PC-9 (cell line): ENCODE data around the gene TGFBR1. TPM values are rescaled to one million over a fixed set of nuclear protein-coding genes. Genes with fewer than 3 reads are reported as not detected.

Source experiments
- BruUV-seq: library from RNA; stranded (reverse); fragments of 400-500 nt; replicated peaks from 2 replicates; lab custom pipeline; 2021; lab: Mats Ljungman, UMichigan
- CTCF ChIA-PET: fragments of 300-600 bp; sonication (Branson Sonifier 250); formaldehyde crosslinking; loops from one replicate; lab custom pipeline; 2022; ENCODE audit warnings: antibody characterized with exemption; lab: Charles Lee
- POLR2A ChIA-PET: fragments of 300-600 bp; sonication (Branson Sonifier 250); formaldehyde crosslinking; loops from one replicate; lab custom pipeline; 2022; ENCODE audit warnings: antibody characterized with exemption; ENCODE audit not compliant: unreplicated experiment; lab: Charles Lee
- DNase-seq, 2 experiments: peaks; one replicate each; pipeline versions ENCODE4 v3.0.0 to v3.0.0-alpha.2; 2015 to 2022; ENCODE audit warnings: mixed read lengths in 1 of 2
- H2AFZ ChIP-seq: fragments of 200-600 bp; sonication (generic); 2 replicates; pipeline ENCODE4 v1.8.1; 2017; ENCODE audit warnings: antibody characterized with exemption
- H3F3A ChIP-seq: fragments of 200-600 bp; sonication (generic); 2 replicates; pipeline ENCODE4 v1.8.1; 2017; ENCODE audit warnings: antibody characterized with exemption, mild to moderate bottlenecking, low read depth; ENCODE audit not compliant: insufficient read depth
- H3K27ac ChIP-seq: fragments of 200-600 bp; sonication (generic); 2 replicates; pipeline ENCODE4 v1.6.1; 2016; ENCODE audit warnings: mixed run types
- H3K27me3 ChIP-seq: fragments of 200-600 bp; sonication (generic); 2 replicates; pipeline ENCODE4 v1.6.1; 2016; ENCODE audit warnings: low read depth, mixed run types; ENCODE audit not compliant: insufficient read depth
- H3K36me3 ChIP-seq: fragments of 200-600 bp; sonication (generic); 2 replicates; pipeline ENCODE4 v1.6.1; 2016; ENCODE audit warnings: low read depth, mixed run types
- H3K4me1 ChIP-seq: fragments of 200-600 bp; sonication (generic); replicated peaks from 2 replicates; pipeline ENCODE4 v1.6.1; 2016; ENCODE audit warnings: mixed run types; ENCODE audit not compliant: insufficient read depth
- H3K4me2 ChIP-seq: fragments of 200-600 bp; sonication (generic); 2 replicates; pipeline ENCODE4 v1.6.1; 2017; ENCODE audit warnings: mixed run types
- H3K4me3 ChIP-seq: fragments of 200-600 bp; sonication (generic); 2 replicates; pipeline ENCODE4 v1.6.1; 2016; ENCODE audit warnings: mixed run types
- H3K79me2 ChIP-seq: fragments of 200-600 bp; sonication (generic); 2 replicates; pipeline ENCODE4 v1.6.1; 2017; ENCODE audit warnings: low read depth, mixed run types
- H3K9me2 ChIP-seq: fragments of 200-600 bp; sonication (generic); 2 replicates; pipeline ENCODE4 v1.8.1; 2017; ENCODE audit warnings: mild to moderate bottlenecking; ENCODE audit not compliant: insufficient read depth
- H3K9me3 ChIP-seq: fragments of 200-600 bp; sonication (generic); 2 replicates; pipeline ENCODE4 v1.8.1; 2016; ENCODE audit warnings: low read depth; ENCODE audit not compliant: insufficient read depth
- H4K20me1 ChIP-seq: fragments of 200-600 bp; sonication (generic); 2 replicates; pipeline ENCODE4 v1.8.1; 2017; ENCODE audit not compliant: insufficient read depth
- EZH2 ChIP-seq: fragments of 200-600 bp; sonication (generic); IDR thresholded peaks from 2 replicates; pipeline ENCODE4 v1.8.0; 2017; ENCODE audit warnings: antibody characterized with exemption, low read depth
- intact Hi-C: fragments of 100-400 bp; cut with micrococcal nuclease; formaldehyde crosslinking; loops from one replicate; pipeline ENCODE4 v1.10.0; 2022; ENCODE audit not compliant: unreplicated experiment
- total RNA-seq: library from RNA; stranded (reverse); gene quantifications from 2 replicates; pipeline ENCODE4 v1.2.3, GENCODE V29; 2021
- TF ChIP-seq, protein P1 (sequence below): fragments of 200-600 bp; sonication (generic); conservative IDR thresholded peaks from 2 replicates; pipeline ENCODE4 v1.6.1; 2017; ENCODE audit warnings: mixed run types, antibody characterized with exemption, mild to moderate bottlenecking, moderate library complexity

TGFBR1 gene
- total RNA-seq, 1 experiment from 2014 or later, result 18.3 TPM

DNA sequence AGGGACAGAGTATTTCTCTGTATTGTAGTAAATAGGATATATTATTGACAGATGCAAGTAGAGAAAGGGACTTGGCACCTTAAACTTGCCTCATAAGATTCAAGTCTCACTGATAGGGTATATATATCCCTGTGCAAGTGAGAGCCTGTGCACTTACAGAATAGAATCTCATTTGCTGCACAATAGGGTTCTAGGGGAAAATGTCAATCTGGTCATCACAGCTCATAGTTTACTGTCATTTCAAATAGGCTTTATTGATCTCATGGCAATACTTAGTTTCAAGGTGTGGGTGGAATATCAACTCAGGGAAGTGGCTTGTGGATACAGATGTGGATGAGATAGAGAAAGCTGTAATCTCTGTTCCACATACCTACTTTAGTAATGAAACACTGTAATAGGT lies 42.3 kb downstream of the TGFBR1 start:
- DNase-seq, result no peak
- no peaks in the 10 kb centered on the region for H3K4me1 ChIP-seq
- ChIA-PET POLR2A (interaction anchor here (0.6 kb wide), 2 partner anchors 62 to 504 kb away, joined by 4 to 9 read pairs; no protein-coding TSS in a partner anchor), CTCF (interaction anchor here (0.7 kb wide), 1 partner anchor 226 kb away, joined by 3 read pairs; no protein-coding TSS in a partner anchor)
- no peak overlapping the region for H3K4me3 ChIP-seq
- no peak for TF ChIP-seq EZH2
- TF ChIP-seq, protein P1, sequence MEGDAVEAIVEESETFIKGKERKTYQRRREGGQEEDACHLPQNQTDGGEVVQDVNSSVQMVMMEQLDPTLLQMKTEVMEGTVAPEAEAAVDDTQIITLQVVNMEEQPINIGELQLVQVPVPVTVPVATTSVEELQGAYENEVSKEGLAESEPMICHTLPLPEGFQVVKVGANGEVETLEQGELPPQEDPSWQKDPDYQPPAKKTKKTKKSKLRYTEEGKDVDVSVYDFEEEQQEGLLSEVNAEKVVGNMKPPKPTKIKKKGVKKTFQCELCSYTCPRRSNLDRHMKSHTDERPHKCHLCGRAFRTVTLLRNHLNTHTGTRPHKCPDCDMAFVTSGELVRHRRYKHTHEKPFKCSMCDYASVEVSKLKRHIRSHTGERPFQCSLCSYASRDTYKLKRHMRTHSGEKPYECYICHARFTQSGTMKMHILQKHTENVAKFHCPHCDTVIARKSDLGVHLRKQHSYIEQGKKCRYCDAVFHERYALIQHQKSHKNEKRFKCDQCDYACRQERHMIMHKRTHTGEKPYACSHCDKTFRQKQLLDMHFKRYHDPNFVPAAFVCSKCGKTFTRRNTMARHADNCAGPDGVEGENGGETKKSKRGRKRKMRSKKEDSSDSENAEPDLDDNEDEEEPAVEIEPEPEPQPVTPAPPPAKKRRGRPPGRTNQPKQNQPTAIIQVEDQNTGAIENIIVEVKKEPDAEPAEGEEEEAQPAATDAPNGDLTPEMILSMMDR, result no peak
- no TSS peak for BruUV-seq
- no peaks in the 10 kb centered on the region for H4K20me1 ChIP-seq
- H3K27me3 ChIP-seq, result no peaks in the 10 kb centered on the region
- no peaks in the 10 kb centered on the region for H3K9me3 ChIP-seq
- intact Hi-C loops, result no loop called here
- H3F3A ChIP-seq, result no peaks in the 10 kb centered on the region
- H3K4me2 ChIP-seq, result no peak overlapping the region
- H3K79me2 ChIP-seq, result no peaks in the 10 kb centered on the region
- no peaks in the 10 kb centered on the region for H3K9me2 ChIP-seq
- H3K27ac ChIP-seq, result no peak overlapping the region
- no peak overlapping the region for H2AFZ ChIP-seq
- peaks cover 28% of the 10 kb centered on the region; the same call in 1 of the 2 replicates for H3K36me3 ChIP-seq

DNA sequence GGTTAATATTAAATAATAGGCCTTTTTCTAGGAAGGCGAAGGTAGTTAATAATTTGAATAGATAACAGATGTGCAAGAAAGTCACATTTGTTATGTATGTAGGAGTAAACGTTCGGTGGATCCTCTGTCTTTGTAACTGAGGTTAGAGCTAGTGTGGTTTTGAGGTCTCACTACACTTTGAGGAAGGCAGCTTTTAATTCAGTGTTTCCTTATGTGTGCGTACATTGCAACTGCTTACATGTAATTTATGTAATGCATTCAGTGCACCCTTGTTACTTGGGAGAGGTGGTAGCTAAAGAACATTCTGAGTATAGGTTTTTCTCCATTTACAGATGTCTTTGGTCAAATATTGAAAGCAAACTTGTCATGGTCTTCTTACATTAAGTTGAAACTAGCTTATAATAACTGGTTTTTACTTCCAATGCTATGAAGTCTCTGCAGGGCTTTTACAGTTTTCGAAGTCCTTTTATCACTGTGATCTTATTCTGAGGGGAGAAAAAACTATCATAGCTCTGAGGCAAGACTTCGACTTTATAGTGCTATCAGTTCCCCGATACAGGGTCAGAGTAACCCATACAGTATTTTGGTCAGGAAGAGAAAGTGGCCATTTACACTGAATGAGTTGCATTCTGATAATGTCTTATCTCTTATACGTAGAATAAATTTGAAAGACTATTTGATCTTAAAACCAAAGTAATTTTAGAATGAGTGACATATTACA lies 45.7 kb downstream of the TGFBR1 start:
- POLR2A ChIA-PET, result no interaction called here
- H3K4me2 ChIP-seq, result no peak overlapping the region
- no peak overlapping the region for H3K27ac ChIP-seq
- no TSS peak for BruUV-seq
- no peaks in the 10 kb centered on the region for H3K27me3 ChIP-seq
- H4K20me1 ChIP-seq, result no peaks in the 10 kb centered on the region
- no peaks in the 10 kb centered on the region for H3K9me2 ChIP-seq
- no peak for TF ChIP-seq EZH2
- TF ChIP-seq, protein P1, result no peak
- H3K9me3 ChIP-seq, result no peaks in the 10 kb centered on the region
- H3K4me3 ChIP-seq, result no peak overlapping the region
- H3K36me3 ChIP-seq, result 0 out of 2 replicates have a peak, but pooled peaks cover 17% of the 10 kb centered on the region
- CTCF ChIA-PET, result no interaction called here
- no peaks in the 10 kb centered on the region for H3K79me2 ChIP-seq
- H2AFZ ChIP-seq, result no peak overlapping the region
- intact Hi-C loops, result no loop called here
- no peaks in the 10 kb centered on the region for H3F3A ChIP-seq
- DNase-seq, result no peak
- H3K4me1 ChIP-seq, result no peaks in the 10 kb centered on the region

DNA sequence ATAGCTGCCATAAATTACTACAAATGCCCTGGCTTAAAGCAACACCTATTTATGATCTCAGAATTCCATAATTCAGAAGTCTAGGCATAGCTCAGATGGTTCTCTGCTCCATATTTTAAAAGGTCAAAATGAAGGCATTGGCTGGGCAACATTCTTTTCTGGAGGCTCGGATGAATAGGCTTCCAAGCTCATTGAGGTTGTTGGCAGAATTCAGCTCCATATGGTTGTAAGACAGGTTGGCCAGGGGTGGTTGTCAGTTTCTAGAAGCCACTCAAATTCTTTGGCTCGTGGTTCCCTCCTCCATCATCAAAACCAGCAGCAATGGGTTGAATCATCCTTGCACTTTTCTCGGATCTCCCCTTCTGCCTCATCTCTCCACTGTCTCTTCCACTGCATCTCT lies 49.4 kb downstream of the TGFBR1 start:
- H3F3A ChIP-seq, result no peaks in the 10 kb centered on the region
- H3K27ac ChIP-seq, result no peak overlapping the region
- H3K9me3 ChIP-seq, result no peaks in the 10 kb centered on the region
- ChIA-PET POLR2A (no interaction called here), CTCF (no interaction called here)
- no peaks in the 10 kb centered on the region for H3K27me3 ChIP-seq
- H3K4me2 ChIP-seq, result no peak overlapping the region
- no peak overlapping the region for H3K4me3 ChIP-seq
- TF ChIP-seq, protein P1, result no peak
- no peak for TF ChIP-seq EZH2
- BruUV-seq, result no TSS peak
- no peak overlapping the region for H2AFZ ChIP-seq
- H3K9me2 ChIP-seq, result no peaks in the 10 kb centered on the region
- no peaks in the 10 kb centered on the region for H4K20me1 ChIP-seq
- no peaks in the 10 kb centered on the region for H3K4me1 ChIP-seq
- H3K79me2 ChIP-seq, result no peaks in the 10 kb centered on the region
- H3K36me3 ChIP-seq, result 0 out of 2 replicates have a peak, but pooled peaks cover 8% of the 10 kb centered on the region
- intact Hi-C loops, result no loop called here
- DNase-seq, result no peak
